Liver (tissue), 9 donors: ENCODE data around the gene VGF. TPM values are rescaled to one million over a fixed set of nuclear protein-coding genes. Genes with fewer than 3 reads are reported as not detected.

Experiments used
- DNase-seq: peaks from one replicate; pipeline ENCODE4 v3.0.0-alpha.2; 2017; ENCODE audit warnings: low spot score
- H3K27ac ChIP-seq, 2 donors: one replicate each; pipeline ENCODE4 v1.7.0; 2013; ENCODE audit warnings: inconsistent platforms in 2 of 2, low read length in 2 of 2, control low read depth in 1 of 2, low read depth in 1 of 2, mild to moderate bottlenecking in 1 of 2
- H3K27me3 ChIP-seq, 4 donors: one replicate each; pipeline versions ENCODE4 v1.6.1 to v1.7.0; 2013; ENCODE audit warnings: low read length in 3 of 4, inconsistent platforms in 1 of 4, mild to moderate bottlenecking in 1 of 4, moderate library complexity in 1 of 4; ENCODE audit not compliant: control insufficient read depth in 4 of 4, insufficient read depth in 4 of 4
- H3K36me3 ChIP-seq, 4 donors: one replicate each; pipeline versions ENCODE4 v1.6.1 to v1.7.0; 2013; ENCODE audit warnings: low read length in 3 of 4, mild to moderate bottlenecking in 3 of 4, low read depth in 1 of 4, moderate library complexity in 1 of 4; ENCODE audit not compliant: control insufficient read depth in 4 of 4, insufficient read depth in 3 of 4
- H3K4me1 ChIP-seq, 4 donors: one replicate each; pipeline versions ENCODE4 v1.6.1 to v1.7.0; 2013; ENCODE audit warnings: low read length in 3 of 4, mild to moderate bottlenecking in 3 of 4, moderate library complexity in 1 of 4; ENCODE audit not compliant: control insufficient read depth in 4 of 4, insufficient read depth in 4 of 4
- H3K4me3 ChIP-seq, 3 donors: one replicate each; pipeline versions ENCODE4 v1.6.1 to v1.7.0; 2013; ENCODE audit warnings: low read length in 3 of 3, control low read depth in 1 of 3, low read depth in 1 of 3, mild to moderate bottlenecking in 1 of 3
- H3K9ac ChIP-seq, 2 donors: one replicate each; pipeline ENCODE4 v1.7.0; 2013; ENCODE audit warnings: low read length in 2 of 2, mild to moderate bottlenecking in 2 of 2, moderate library complexity in 2 of 2, control low read depth in 1 of 2, low read depth in 1 of 2
- H3K9me3 ChIP-seq, 4 donors: one replicate each; pipeline versions ENCODE4 v1.6.1 to v1.7.0; 2013; ENCODE audit warnings: low read length in 3 of 4; ENCODE audit not compliant: control insufficient read depth in 4 of 4
- ATF3 ChIP-seq: IDR thresholded peaks from 2 replicates; pipeline ENCODE4 v1.6.1; 2016; ENCODE audit warnings: antibody characterized with exemption
- CTCF ChIP-seq: fragments of 150-350 bp; IDR thresholded peaks from 2 replicates; pipeline ENCODE4 v1.5.1; 2017; ENCODE audit warnings: improper control_type of control experiment, low read depth, low read length; ENCODE audit not compliant: missing input control
- EGR1 ChIP-seq, 2 donors: IDR thresholded peaks; 2 replicates each; pipeline ENCODE4 v1.6.1; 2016 to 2018; ENCODE audit warnings: antibody characterized with exemption in 2 of 2, low read depth in 2 of 2
- FOXA1 ChIP-seq: IDR thresholded peaks from 2 replicates; pipeline ENCODE4 v1.6.1; 2016; ENCODE audit warnings: antibody characterized with exemption
- FOXA2 ChIP-seq: IDR thresholded peaks from 2 replicates; pipeline ENCODE4 v1.6.1; 2016; ENCODE audit warnings: antibody characterized with exemption
- GABPA ChIP-seq, 2 donors: IDR thresholded peaks in 1 of 2; conservative IDR thresholded peaks in 1 of 2; 2 replicates each; pipeline ENCODE4 v1.6.1; 2016; ENCODE audit warnings: antibody characterized with exemption in 2 of 2, mild to moderate bottlenecking in 1 of 2, moderate library complexity in 1 of 2
- HNF4A ChIP-seq, 2 donors: conservative IDR thresholded peaks; 2 replicates each; pipeline ENCODE4 v1.6.1; 2016; ENCODE audit warnings: antibody characterized with exemption in 2 of 2, mild to moderate bottlenecking in 2 of 2
- HNF4G ChIP-seq: IDR thresholded peaks from 2 replicates; pipeline ENCODE4 v1.6.1; 2016; ENCODE audit warnings: antibody characterized with exemption
- JUND ChIP-seq, 2 donors: IDR thresholded peaks; 2 replicates each; pipeline ENCODE4 v1.6.1; 2016; ENCODE audit warnings: antibody characterized with exemption in 2 of 2
- NR2F2 ChIP-seq: IDR thresholded peaks from 2 replicates; pipeline ENCODE4 v1.6.1; 2016; ENCODE audit warnings: antibody characterized with exemption
- RAD21 ChIP-seq, 2 donors: IDR thresholded peaks; 2 replicates each; pipeline ENCODE4 v1.6.1; 2016; ENCODE audit warnings: antibody characterized with exemption in 2 of 2, mild to moderate bottlenecking in 2 of 2
- REST ChIP-seq: IDR thresholded peaks from 2 replicates; pipeline ENCODE4 v1.6.1; 2016; ENCODE audit warnings: antibody characterized with exemption, mild to moderate bottlenecking
- RXRA ChIP-seq, 2 donors: IDR thresholded peaks; 2 replicates each; pipeline ENCODE4 v1.6.1; 2017 to 2018; ENCODE audit warnings: antibody characterized with exemption in 2 of 2, mild to moderate bottlenecking in 1 of 2
- SP1 ChIP-seq: IDR thresholded peaks from 2 replicates; pipeline ENCODE4 v1.6.1; 2018; ENCODE audit warnings: antibody characterized with exemption, mild to moderate bottlenecking
- TAF1 ChIP-seq: conservative IDR thresholded peaks from 2 replicates; pipeline ENCODE4 v1.6.1; 2016; ENCODE audit warnings: antibody characterized with exemption, mild to moderate bottlenecking
- YY1 ChIP-seq: IDR thresholded peaks from 2 replicates; pipeline ENCODE4 v1.6.1; 2016; ENCODE audit warnings: antibody characterized with exemption, mild to moderate bottlenecking
- ZBTB33 ChIP-seq: IDR thresholded peaks from 2 replicates; pipeline ENCODE4 v1.6.1; 2016; ENCODE audit warnings: antibody characterized with exemption
- WGBS: extraction: QIAGEN DNeasy Blood & Tissue Kit; methylation state at CpG from one replicate; pipeline ENCODE4 v1.1.7; 2013; 5-methylcytosine and 5-hydroxymethylcytosine counted together
- polyA plus RNA-seq, 2 donors: library from polyadenylated mRNA; stranded (reverse) in 1 of 2; unstranded in 1 of 2; fragments of 200-250 nt in 1 of 2; fragments of >200 nt in 1 of 2; fragmentation: Nextera tagmentation in 1 of 2; extraction: Ambion mirVana in 1 of 2; gene quantifications; one replicate each; pipeline versions ENCODE4 v1.2.1 to v1.2.3, GENCODE V29; 2013 to 2015
- total RNA-seq, 2 donors: library from RNA; depleted of rRNA; stranded (reverse); fragments of >200 nt; gene quantifications; one replicate each; pipeline ENCODE4 v1.2.3, GENCODE V29; 2014
- donor health status: healthy.
- donor health status: healthy.
- donor health status: healthy.
- donor health status: healthy.
- donor health status: healthy.

Gene VGF
- total and polyA plus RNA-seq, 4 donors, result not detected

GRCh38 chr7:101123703-101124068, 41.7 kb downstream of the VGF start:
- Histone ChIP-seq H3K4me1 (peaks cover 21 to 51% (median 31%) of the 10 kb centered on the region in 4 donors), H3K36me3 (peaks cover 0 to 4% (median 0%) of the 10 kb centered on the region in 4 donors), H3K4me3 (no peak overlapping the region), H3K27ac (peak overlapping the region; percentile 83 to 96), H3K9me3 (no peaks in the 10 kb centered on the region), H3K9ac (no peak overlapping the region), H3K27me3 (no peaks in the 10 kb centered on the region)
- TF ChIP-seq JUND (IDR thresholded peaks at IDR 0.05) (no peak), ATF3 (no peak), FOXA1 (no peak), GABPA (IDR thresholded peaks at IDR 0.05 in 1 of 2, conservative IDR thresholded peaks at IDR 0.05 in 1 of 2) (no peak), TAF1 (no peak), REST (no peak), RXRA (IDR thresholded peaks at IDR 0.05) (no peak), RAD21 (IDR thresholded peaks at IDR 0.05) (no peak), CTCF (no peak), FOXA2 (no peak), SP1 (no peak), NR2F2 (no peak), HNF4G (no peak), YY1 (no peak), ZBTB33 (no peak), HNF4A (conservative IDR thresholded peaks at IDR 0.05) (no peak), EGR1 (IDR thresholded peaks at IDR 0.05; ENCODE audit: low read depth in 2 of 2) (no peak)
- DNase-seq, result no peak
- WGBS, result 82% methylated on average over 3 of the region's 3 CpGs
